Thoracic aorta (tissue), 2 donors: ENCODE measurements around the gene REXO5. TPM values are rescaled to one million over a fixed set of nuclear protein-coding genes. Genes with fewer than 3 reads are reported as not detected.

Experiments
- ATAC-seq: fragments of 150-250 bp; one replicate; pipeline ENCODE4 v1.8.0; 2017; ENCODE audit warnings: low read depth; ENCODE audit not compliant: insufficient number of reproducible peaks, low FRiP score
- DNase-seq: peaks from one replicate; pipeline ENCODE4 v3.0.0-alpha.2; 2020; ENCODE audit warnings: low spot score
- H3K27ac ChIP-seq, 2 donors: fragments of 200-600 bp; sonication (generic); 1 replicate in 1 of 2; 2 replicates in 1 of 2; pipeline ENCODE4 v1.5.1; 2016; ENCODE audit warnings: mild to moderate bottlenecking in 2 of 2, moderate library complexity in 2 of 2
- H3K27me3 ChIP-seq: fragments of 200-600 bp; sonication (generic); replicated peaks from 2 replicates; pipeline ENCODE4 v1.6.0; 2016; ENCODE audit warnings: mild to moderate bottlenecking; ENCODE audit not compliant: insufficient read depth
- H3K36me3 ChIP-seq: fragments of 200-600 bp; sonication (generic); one replicate; pipeline ENCODE4 v1.5.1; 2016
- H3K4me1 ChIP-seq, 2 donors: fragments of 200-600 bp; sonication (generic); 1 replicate in 1 of 2; 2 replicates in 1 of 2; pipeline versions ENCODE4 v1.5.1 to v1.6.0; 2016; ENCODE audit warnings: low read depth in 2 of 2, mild to moderate bottlenecking in 1 of 2; ENCODE audit not compliant: control insufficient read depth in 1 of 2
- H3K4me3 ChIP-seq: fragments of 200-600 bp; sonication (generic); 2 replicates; pipeline ENCODE4 v1.5.1; 2016; ENCODE audit warnings: mild to moderate bottlenecking
- H3K9me3 ChIP-seq: fragments of 200-600 bp; sonication (generic); 2 replicates; pipeline ENCODE4 v1.5.1; 2016
- CTCF ChIP-seq: fragments of 200-600 bp; sonication (generic); IDR thresholded peaks from one replicate; pipeline ENCODE4 v1.5.1; 2019; ENCODE audit warnings: antibody characterized with exemption
- total RNA-seq, 2 donors: library from RNA; depleted of rRNA; stranded (reverse); fragments of >200 nt; gene quantifications; one replicate each; pipeline versions ENCODE4 v1.1.0 to v1.2.3, GENCODE V29; 2016

Gene REXO5
- total RNA-seq, 2 donors from 2014 or later: 6.5 TPM; not detected in 1

- Histone ChIP-seq H3K27ac (peak overlapping the region; percentile 75 to 85), H3K9me3 (no peaks in the 10 kb centered on the region), H3K27me3 (no peaks in the 10 kb centered on the region), H3K36me3 (no peaks in the 10 kb centered on the region), H3K4me3 (peak overlapping the region; percentile 54), H3K4me1 (peaks cover 59 to 81% of the 10 kb centered on the region in 2 donors)
- DNase-seq: no peak
- no peak for ATAC-seq
- no peak for TF ChIP-seq CTCF
These were observed 72.4 kb downstream of the REXO5 start for GRCh38 chr16:20878682-20879147.

GRCh38 chr16:20879175-20880040, 73.1 kb downstream of the REXO5 start:
- DNase-seq: no peak
- ATAC-seq: no peak
- H3K4me3 ChIP-seq: peak overlapping the region; percentile 54
- H3K36me3 ChIP-seq: no peaks in the 10 kb centered on the region
- H3K9me3 ChIP-seq: no peaks in the 10 kb centered on the region
- TF ChIP-seq CTCF: no peak
- peak overlapping the region; percentile 75 to 85 for H3K27ac ChIP-seq
- no peaks in the 10 kb centered on the region for H3K27me3 ChIP-seq
- peaks cover 58 to 81% of the 10 kb centered on the region in 2 donors for H3K4me1 ChIP-seq

- H3K4me3 ChIP-seq: no peak overlapping the region
- DNase-seq (no peak), ATAC-seq (no peak)
- TF ChIP-seq CTCF: no peak
- no peaks in the 10 kb centered on the region for H3K36me3 ChIP-seq
- H3K27ac ChIP-seq: peak overlapping the region; percentile 75 to 85
- no peaks in the 10 kb centered on the region for H3K9me3 ChIP-seq
- peaks cover 51 to 72% of the 10 kb centered on the region in 2 donors for H3K4me1 ChIP-seq
- H3K27me3 ChIP-seq: no peaks in the 10 kb centered on the region
These were observed 74.7 kb downstream of the REXO5 start for GRCh38 chr16:20880867-20881502.

- H3K27ac ChIP-seq: peak overlapping the region; percentile 75 to 85
- H3K4me3 ChIP-seq: no peak overlapping the region
- no peaks in the 10 kb centered on the region for H3K36me3 ChIP-seq
- no peaks in the 10 kb centered on the region for H3K9me3 ChIP-seq
- H3K27me3 ChIP-seq: no peaks in the 10 kb centered on the region
- no peak for ATAC-seq
- no peak for DNase-seq
- TF ChIP-seq CTCF: no peak
- H3K4me1 ChIP-seq: peaks cover 51 to 77% of the 10 kb centered on the region in 2 donors
These were observed 75.2 kb downstream of the REXO5 start for GRCh38 chr16:20881503-20881878.

GRCh38 chr16:20883554-20884239, 77.4 kb downstream of the REXO5 start:
- ATAC-seq (no peak), DNase-seq (no peak)
- no peak for TF ChIP-seq CTCF
- Histone ChIP-seq H3K4me3 (no peak overlapping the region), H3K36me3 (no peaks in the 10 kb centered on the region), H3K9me3 (no peaks in the 10 kb centered on the region), H3K4me1 (peaks cover 39 to 64% of the 10 kb centered on the region in 2 donors), H3K27ac (no peak overlapping the region), H3K27me3 (no peaks in the 10 kb centered on the region)
